Measurements from ENCODE around the gene PLCB1.
"Not testable (repeated sequence)": the region's sequence is repeated elsewhere in the genome, so short reads cannot be mapped to it uniquely, and the experiment has no call there.

PLCB1 gene

GRCh38 chr20:8156235-8157079 lies 24.4 kb downstream of the PLCB1 start:
- no peak for DNase-seq

GRCh38 chr20:8159217-8159616 lies 27.2 kb downstream of the PLCB1 start:
- not testable (repeated sequence) for DNase-seq

- DNase-seq = no peak
These were observed 29.4 kb downstream of the PLCB1 start for GRCh38 chr20:8161264-8162071.

GRCh38 chr20:8162610-8163009 lies 30.5 kb downstream of the PLCB1 start:
- DNase-seq = no peak

- no peak for DNase-seq
These were observed 31.5 kb downstream of the PLCB1 start for GRCh38 chr20:8163543-8163942.

GRCh38 chr20:8166730-8167129 lies 34.7 kb downstream of the PLCB1 start:
- no peak for DNase-seq

- DNase-seq = no peak
These were observed 36.8 kb downstream of the PLCB1 start for GRCh38 chr20:8168785-8169288.

GRCh38 chr20:8170921-8171320 lies 38.9 kb downstream of the PLCB1 start:
- DNase-seq = no peak

GRCh38 chr20:8172191-8172590 lies 40.1 kb downstream of the PLCB1 start:
- no peak for DNase-seq

- no peak for DNase-seq
These were observed 43.9 kb downstream of the PLCB1 start for GRCh38 chr20:8175741-8176675.

GRCh38 chr20:8183526-8183925 lies 51.5 kb downstream of the PLCB1 start:
- no peak for DNase-seq

GRCh38 chr20:8187740-8188139 lies 55.7 kb downstream of the PLCB1 start:
- DNase-seq = no peak

- DNase-seq = no peak
These were observed 58.2 kb downstream of the PLCB1 start for GRCh38 chr20:8190043-8190880.

- no peak for DNase-seq
These were observed 62.7 kb downstream of the PLCB1 start for GRCh38 chr20:8194721-8195120.

- DNase-seq = no peak
These were observed 64.0 kb downstream of the PLCB1 start for GRCh38 chr20:8196096-8196495.

GRCh38 chr20:8200220-8200619 lies 68.2 kb downstream of the PLCB1 start:
- DNase-seq = no peak

- DNase-seq = no peak
These were observed 71.3 kb downstream of the PLCB1 start for GRCh38 chr20:8203366-8203765.

GRCh38 chr20:8205996-8206395 lies 73.9 kb downstream of the PLCB1 start:
- DNase-seq = no peak

GRCh38 chr20:8208226-8208625 lies 76.2 kb downstream of the PLCB1 start:
- no peak for DNase-seq

GRCh38 chr20:8209061-8209460 lies 77.0 kb downstream of the PLCB1 start:
- DNase-seq = no peak

- no peak for DNase-seq
These were observed 78.7 kb downstream of the PLCB1 start for GRCh38 chr20:8210749-8211148.

- no peak for DNase-seq
These were observed 80.2 kb downstream of the PLCB1 start for GRCh38 chr20:8212286-8212685.
